Measurements from ENCODE around the gene CHMP4B.
"Not testable (repeated sequence)": the region's sequence is repeated elsewhere in the genome, so short reads cannot be mapped to it uniquely, and the experiment has no call there.

Gene CHMP4B

DNA sequence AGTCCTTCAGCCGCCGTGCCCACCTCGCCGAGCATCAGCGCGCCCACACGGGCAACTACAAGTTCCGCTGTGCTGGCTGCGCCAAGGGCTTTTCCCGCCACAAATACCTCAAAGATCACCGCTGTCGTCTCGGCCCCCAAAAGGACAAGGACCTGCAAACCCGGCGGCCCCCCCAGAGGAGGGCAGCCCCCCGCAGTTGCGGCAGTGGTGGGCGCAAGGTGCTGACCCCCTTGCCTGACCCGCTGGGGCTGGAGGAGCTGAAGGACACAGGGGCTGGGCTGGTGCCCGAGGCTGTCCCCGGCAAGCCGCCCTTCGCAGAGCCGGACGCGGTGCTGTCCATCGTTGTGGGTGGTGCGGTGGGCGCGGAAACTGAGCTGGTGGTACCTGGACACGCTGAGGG is 20.1 kb upstream of the CHMP4B start:
- no peak overlapping the region for H3K4me3 ChIP-seq (ENCODE audit: low read depth, low read length)
- TF ChIP-seq MYC (IDR thresholded peaks at IDR 0.05; ENCODE audit: low read depth, low read length): no peak
- TF ChIP-seq, protein P1, sequence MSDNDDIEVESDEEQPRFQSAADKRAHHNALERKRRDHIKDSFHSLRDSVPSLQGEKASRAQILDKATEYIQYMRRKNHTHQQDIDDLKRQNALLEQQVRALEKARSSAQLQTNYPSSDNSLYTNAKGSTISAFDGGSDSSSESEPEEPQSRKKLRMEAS (IDR thresholded peaks at IDR 0.05; ENCODE audit: low read depth, low read length): no peak
- TF ChIP-seq, protein P2, sequence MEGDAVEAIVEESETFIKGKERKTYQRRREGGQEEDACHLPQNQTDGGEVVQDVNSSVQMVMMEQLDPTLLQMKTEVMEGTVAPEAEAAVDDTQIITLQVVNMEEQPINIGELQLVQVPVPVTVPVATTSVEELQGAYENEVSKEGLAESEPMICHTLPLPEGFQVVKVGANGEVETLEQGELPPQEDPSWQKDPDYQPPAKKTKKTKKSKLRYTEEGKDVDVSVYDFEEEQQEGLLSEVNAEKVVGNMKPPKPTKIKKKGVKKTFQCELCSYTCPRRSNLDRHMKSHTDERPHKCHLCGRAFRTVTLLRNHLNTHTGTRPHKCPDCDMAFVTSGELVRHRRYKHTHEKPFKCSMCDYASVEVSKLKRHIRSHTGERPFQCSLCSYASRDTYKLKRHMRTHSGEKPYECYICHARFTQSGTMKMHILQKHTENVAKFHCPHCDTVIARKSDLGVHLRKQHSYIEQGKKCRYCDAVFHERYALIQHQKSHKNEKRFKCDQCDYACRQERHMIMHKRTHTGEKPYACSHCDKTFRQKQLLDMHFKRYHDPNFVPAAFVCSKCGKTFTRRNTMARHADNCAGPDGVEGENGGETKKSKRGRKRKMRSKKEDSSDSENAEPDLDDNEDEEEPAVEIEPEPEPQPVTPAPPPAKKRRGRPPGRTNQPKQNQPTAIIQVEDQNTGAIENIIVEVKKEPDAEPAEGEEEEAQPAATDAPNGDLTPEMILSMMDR (IDR thresholded peaks at IDR 0.05; ENCODE audit: low read depth, low read length): no peak
- no peak for TF ChIP-seq POLR2A (IDR thresholded peaks at IDR 0.05; ENCODE audit: extremely low read depth, insufficient read length)
- no peak for DNase-seq (ENCODE audit: low read depth)

DNA sequence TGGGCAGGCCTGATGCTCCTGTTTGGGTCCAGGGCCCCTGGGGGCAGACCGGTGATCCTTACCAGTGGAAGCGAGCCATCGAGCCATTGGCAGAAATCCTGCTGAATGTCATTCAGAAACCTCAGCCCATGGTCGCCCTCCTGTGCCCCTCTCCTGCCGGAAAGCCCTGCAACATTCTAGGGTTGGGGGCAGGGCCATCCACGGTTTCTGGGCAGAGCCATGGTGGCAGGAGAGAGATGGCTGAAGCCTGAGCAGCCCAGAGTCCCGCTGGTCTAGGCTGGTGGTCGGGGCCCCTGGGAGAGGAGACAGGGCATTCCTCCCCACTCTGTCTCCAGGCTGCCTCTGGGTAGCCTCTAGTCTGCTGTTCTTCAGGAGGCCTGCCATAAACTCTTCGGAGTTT is 19.6 kb upstream of the CHMP4B start:
- TF ChIP-seq POLR2A (IDR thresholded peaks at IDR 0.05; ENCODE audit: extremely low read depth, insufficient read length) (no peak), MYC (IDR thresholded peaks at IDR 0.05; ENCODE audit: low read depth, low read length) (no peak)
- TF ChIP-seq, protein P1 (IDR thresholded peaks at IDR 0.05; ENCODE audit: low read depth, low read length): no peak
- TF ChIP-seq, protein P2 (IDR thresholded peaks at IDR 0.05; ENCODE audit: low read depth, low read length): no peak
- H3K4me3 ChIP-seq (ENCODE audit: low read depth, low read length): no peak overlapping the region
- no peak for DNase-seq (ENCODE audit: low read depth)

DNA sequence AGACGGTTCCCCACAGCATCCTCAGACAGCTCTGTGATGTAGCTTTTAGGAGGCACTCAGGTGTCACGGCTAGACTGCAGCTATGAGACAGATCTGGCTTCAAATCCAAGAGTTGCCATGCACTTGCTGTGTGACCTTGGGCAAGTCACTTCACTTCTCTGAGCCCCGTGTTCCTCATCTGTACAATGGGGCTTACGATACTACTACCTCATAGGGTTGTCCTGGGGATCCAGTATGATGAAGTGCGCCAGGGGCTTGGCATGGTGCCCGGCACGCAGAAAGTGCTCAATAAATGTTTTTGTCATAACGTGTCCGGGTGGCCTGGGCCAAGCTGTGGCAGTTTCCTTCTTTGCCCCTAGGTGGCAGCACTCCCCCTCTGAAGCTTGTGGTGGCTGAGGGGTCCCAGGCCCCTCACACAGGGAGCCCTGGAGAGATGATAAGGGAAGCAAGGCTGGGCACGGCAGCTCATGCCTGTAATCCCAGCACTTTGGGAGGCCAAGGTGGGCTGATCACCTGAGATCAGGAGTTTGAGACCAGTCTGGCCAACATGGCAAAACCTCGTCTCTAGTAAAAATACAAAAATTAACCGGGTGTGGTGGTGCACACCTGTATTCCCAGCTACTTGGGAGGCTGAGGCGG is 19.1 kb upstream of the CHMP4B start:
- peak; percentile 49 for DNase-seq (ENCODE audit: low read depth)

DNA sequence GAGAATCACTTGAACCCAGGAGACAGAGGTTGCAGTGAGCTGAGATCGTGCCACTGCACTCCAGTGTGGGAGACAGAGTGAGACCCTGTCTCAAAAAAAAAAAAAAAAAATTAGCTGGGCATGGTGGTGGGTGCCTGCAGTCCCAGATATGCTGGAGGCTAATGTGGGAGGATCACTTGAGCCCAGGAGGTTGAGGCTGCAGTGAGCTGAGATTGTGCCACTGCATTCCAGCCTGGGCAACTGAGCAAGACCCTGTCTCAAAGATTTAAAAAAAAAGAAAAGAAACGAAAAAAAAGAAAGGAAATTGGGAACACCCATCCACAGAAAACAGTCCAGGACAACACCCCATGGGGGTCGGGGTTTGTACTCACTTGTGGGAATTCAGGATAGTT is 18.6 kb upstream of the CHMP4B start:
- not testable (repeated sequence) for H3K4me3 ChIP-seq (ENCODE audit: low read depth, low read length); DNase-seq (ENCODE audit: low read depth)

More for the DNA sequence above, 19.1 kb upstream of the CHMP4B start:
- no peak overlapping the region for H3K4me3 ChIP-seq (ENCODE audit: low read depth, low read length)
- TF ChIP-seq POLR2A (IDR thresholded peaks at IDR 0.05; ENCODE audit: extremely low read depth, insufficient read length): no peak
- TF ChIP-seq, protein P2 (IDR thresholded peaks at IDR 0.05; ENCODE audit: low read depth, low read length): peak; percentile 75

DNA sequence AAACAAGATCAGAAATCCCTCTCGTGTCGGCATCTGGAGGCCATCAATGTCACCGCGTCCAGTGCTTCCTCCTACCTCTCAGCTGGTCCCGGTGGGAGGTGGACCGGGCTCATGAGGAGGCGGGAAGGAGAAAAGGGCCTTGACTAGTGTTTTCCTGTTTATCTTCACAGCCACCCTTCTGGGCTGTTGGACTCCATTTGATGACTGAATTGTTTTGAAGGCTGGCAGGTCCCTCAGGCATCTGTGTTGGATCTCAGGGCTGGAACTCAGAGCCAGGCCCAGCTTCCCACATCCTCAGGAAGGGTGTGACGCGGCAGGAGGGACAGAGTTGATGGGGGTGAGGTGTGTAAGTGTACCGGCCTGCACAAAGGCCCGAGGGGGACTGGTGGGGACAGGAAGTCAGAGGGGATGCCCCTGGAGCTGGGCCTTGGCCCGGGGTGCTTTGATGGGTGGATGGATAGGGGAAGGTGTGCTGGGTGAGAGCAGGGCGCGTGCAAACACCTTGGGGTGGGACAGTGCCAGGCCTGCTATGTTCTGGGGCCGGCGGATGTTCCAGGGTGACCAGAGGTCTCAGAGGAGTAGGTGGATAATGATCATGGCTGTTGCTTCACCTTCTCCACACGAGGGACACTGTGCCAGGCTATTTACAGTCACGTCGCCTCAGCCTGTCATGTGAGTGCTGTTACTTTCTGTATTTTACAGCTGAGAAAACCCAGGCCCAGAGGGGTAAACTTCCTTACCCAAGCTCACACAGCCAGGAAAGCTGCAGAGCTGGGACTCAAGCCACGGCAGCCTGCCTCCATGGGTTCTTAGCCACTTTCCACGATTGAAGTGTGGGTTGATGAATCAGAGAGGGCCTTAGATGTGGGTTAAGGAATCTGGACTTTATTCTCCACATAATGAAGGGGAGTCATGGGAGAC is 17.9 kb upstream of the CHMP4B start:
- H3K4me3 ChIP-seq (ENCODE audit: low read depth, low read length): no peak overlapping the region
- DNase-seq (ENCODE audit: low read depth): no peak
- TF ChIP-seq POLR2A (IDR thresholded peaks at IDR 0.05; ENCODE audit: extremely low read depth, insufficient read length): no peak
- TF ChIP-seq, protein P2 (IDR thresholded peaks at IDR 0.05; ENCODE audit: low read depth, low read length): no peak
- TF ChIP-seq MYC (IDR thresholded peaks at IDR 0.05; ENCODE audit: low read depth, low read length): no peak
- TF ChIP-seq, protein P1 (IDR thresholded peaks at IDR 0.05; ENCODE audit: low read depth, low read length): no peak

DNA sequence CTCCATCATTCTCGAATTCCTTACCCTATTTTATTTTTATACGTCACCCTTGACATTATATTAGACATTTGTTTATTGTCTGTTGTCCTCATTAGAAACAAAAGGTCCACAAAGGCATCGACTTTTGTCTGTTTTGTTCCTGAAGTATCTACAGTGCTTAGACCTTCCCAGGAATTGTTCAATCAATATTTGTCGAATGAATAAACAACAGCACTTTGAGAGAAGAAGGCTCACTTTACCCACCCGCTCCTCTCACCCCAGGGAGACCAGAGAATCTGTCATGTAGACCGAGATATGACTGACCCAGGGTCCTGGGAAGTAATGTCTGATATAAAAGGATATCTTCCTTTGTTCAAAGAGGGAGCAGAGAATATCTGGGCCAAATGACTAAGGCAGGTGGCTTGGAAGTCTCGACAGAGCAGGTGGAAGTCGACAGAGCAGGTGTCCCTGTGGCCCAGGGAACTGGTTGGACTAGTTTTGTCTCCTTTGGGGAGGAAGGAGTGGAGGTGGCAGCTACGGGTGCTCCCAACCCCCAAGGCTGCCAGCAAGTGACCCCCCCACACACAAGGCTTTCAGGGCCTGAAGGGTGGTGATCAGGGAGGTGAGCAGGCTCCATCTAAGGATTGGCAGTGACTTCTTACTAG is 14.8 kb upstream of the CHMP4B start:
- TF ChIP-seq, protein P1 (IDR thresholded peaks at IDR 0.05; ENCODE audit: low read depth, low read length): no peak
- TF ChIP-seq POLR2A (IDR thresholded peaks at IDR 0.05; ENCODE audit: extremely low read depth, insufficient read length) (no peak), MYC (IDR thresholded peaks at IDR 0.05; ENCODE audit: low read depth, low read length) (no peak)
- TF ChIP-seq, protein P2 (IDR thresholded peaks at IDR 0.05; ENCODE audit: low read depth, low read length): no peak
- no peak for DNase-seq (ENCODE audit: low read depth)
- no peak overlapping the region for H3K4me3 ChIP-seq (ENCODE audit: low read depth, low read length)
